ENCODE data around the gene CDH4.

DNA sequence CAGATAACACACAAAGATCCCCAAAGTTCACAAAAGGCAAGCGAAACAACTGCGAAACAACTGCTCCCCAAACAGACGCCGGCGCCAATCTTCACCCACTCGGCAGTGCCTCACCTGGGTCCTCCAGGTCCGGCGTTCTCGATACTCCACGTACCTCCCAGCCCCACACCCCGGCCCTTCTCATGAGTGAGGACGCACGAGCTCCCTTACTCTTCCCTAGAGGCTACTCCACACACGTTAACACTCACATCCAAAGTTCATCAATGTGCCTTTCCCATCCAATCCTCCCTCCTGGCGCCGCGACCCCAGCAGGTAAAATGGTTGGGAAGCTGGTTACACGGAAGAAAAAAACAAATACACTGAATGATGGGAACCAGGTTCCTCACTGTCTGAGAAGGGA is 736.6 kb downstream of the CDH4 start:
- TF ChIP-seq, protein P1, sequence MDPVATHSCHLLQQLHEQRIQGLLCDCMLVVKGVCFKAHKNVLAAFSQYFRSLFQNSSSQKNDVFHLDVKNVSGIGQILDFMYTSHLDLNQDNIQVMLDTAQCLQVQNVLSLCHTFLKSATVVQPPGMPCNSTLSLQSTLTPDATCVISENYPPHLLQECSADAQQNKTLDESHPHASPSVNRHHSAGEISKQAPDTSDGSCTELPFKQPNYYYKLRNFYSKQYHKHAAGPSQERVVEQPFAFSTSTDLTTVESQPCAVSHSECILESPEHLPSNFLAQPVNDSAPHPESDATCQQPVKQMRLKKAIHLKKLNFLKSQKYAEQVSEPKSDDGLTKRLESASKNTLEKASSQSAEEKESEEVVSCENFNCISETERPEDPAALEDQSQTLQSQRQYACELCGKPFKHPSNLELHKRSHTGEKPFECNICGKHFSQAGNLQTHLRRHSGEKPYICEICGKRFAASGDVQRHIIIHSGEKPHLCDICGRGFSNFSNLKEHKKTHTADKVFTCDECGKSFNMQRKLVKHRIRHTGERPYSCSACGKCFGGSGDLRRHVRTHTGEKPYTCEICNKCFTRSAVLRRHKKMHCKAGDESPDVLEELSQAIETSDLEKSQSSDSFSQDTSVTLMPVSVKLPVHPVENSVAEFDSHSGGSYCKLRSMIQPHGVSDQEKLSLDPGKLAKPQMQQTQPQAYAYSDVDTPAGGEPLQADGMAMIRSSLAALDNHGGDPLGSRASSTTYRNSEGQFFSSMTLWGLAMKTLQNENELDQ (tag by site-specific recombination; IDR thresholded peaks at IDR 0.05; ENCODE audit: low read depth), result no peak
- no peak for TF ChIP-seq CTCF (tag by site-specific recombination; IDR thresholded peaks at IDR 0.05)
- no peak for TF ChIP-seq PATZ1 (tag by site-specific recombination; IDR thresholded peaks at IDR 0.05)
